Measurements from ENCODE around the gene CALN1.
"Not testable (repeated sequence)": the region's sequence is repeated elsewhere in the genome, so short reads cannot be mapped to it uniquely, and the experiment has no call there.

Gene CALN1

DNA sequence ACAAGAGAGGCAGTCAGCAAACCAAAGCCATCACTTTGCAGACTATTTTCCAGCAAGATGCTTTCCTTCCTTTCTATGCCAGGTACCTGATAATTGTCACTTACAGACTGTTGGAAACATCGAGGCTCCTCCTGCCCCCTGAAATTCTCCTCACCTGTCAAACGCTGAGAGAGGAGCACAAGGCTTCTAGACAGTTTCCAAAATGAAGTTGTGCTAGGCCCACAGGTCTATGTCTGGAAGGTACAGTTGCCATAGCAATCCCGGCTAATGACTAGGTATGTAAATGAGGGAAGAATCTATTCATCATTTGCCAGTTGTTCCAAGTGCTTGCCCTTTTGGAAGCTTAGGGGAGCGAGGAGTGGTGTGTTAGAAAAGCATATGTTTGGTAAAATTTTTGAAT, 334.4 kb downstream of the CALN1 start:
- in situ Hi-C loops (cut with HindIII; ENCODE audit: low pct_unique_long_range_greater_than_20kb, low sequenced_read_pairs) = no loop called here
- no peak for TF ChIP-seq JUND (IDR thresholded peaks at IDR 0.05; ENCODE audit: low read depth)
- DNase-seq (ENCODE audit: low read depth in 1 of 2, low spot score in 1 of 2) = no peak

DNA sequence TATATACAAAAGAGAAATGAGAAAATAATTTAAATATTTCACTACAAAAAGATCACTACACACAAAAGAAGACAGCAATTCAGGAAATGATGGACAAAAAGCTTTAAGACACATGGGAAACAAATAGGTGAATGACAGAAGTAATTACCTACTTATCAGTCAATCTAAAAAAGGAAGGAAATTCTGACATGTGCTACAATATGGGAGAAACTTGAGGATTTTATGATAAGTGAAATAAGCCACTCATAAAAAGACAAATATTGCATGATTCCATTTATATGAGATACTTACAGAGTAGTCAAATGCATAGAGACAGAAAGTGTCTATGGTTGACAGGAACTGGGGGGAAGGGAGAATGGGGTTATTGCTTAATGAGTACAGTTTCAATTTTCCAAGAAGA, 339.2 kb downstream of the CALN1 start:
- no peak for TF ChIP-seq JUND (IDR thresholded peaks at IDR 0.05; ENCODE audit: low read depth)
- in situ Hi-C loops (cut with HindIII; ENCODE audit: low pct_unique_long_range_greater_than_20kb, low sequenced_read_pairs) = no loop called here
- DNase-seq (ENCODE audit: low read depth in 1 of 2, low spot score in 1 of 2) = no peak

DNA sequence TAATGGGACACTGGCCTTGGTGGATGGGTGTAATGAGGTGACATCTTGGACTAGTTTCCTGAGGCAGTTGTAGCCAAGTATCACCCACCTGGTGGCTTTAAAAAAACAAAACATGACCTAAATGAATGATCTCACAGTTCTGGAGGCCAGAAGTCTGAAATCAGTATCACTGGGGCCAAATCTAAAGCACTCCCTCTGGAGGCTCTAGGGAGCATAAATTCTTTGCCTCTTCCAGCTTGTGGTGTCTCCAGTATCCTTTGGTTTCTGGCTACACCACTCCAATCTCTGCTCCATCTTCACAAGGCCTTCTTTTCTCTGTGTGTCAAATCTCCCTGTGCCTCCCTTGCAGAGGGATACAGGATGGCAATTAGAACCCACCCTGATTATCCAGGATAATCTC, 342.9 kb downstream of the CALN1 start:
- in situ Hi-C loops (cut with HindIII; ENCODE audit: low pct_unique_long_range_greater_than_20kb, low sequenced_read_pairs) = no loop called here
- DNase-seq (ENCODE audit: low read depth in 1 of 2, low spot score in 1 of 2) = peak in 1 of 2 experiments; percentile 38
- no peak for TF ChIP-seq JUND (IDR thresholded peaks at IDR 0.05; ENCODE audit: low read depth)

DNA sequence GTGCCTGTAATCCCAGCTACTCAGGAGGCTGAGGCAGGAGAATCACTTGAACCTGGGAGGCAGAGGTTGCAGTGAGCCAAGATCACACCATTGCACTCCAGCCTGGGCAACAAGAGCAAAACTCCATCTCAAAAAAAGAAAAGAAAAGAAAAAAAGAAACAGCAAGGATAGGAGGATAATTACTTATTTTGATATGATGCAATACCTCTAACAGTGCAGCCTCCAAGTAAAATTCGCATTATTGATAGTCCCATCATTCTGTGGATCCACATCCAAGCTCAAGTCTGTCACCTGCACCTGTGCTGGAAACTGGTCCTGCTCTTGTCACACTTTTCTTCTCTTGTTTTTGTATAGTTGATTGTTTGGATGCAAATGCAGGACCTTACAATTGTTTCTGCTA, 346.4 kb downstream of the CALN1 start:
- in situ Hi-C loops (cut with HindIII; ENCODE audit: low pct_unique_long_range_greater_than_20kb, low sequenced_read_pairs); DNase-seq (ENCODE audit: low read depth in 1 of 2, low spot score in 1 of 2): not testable (repeated sequence)

DNA sequence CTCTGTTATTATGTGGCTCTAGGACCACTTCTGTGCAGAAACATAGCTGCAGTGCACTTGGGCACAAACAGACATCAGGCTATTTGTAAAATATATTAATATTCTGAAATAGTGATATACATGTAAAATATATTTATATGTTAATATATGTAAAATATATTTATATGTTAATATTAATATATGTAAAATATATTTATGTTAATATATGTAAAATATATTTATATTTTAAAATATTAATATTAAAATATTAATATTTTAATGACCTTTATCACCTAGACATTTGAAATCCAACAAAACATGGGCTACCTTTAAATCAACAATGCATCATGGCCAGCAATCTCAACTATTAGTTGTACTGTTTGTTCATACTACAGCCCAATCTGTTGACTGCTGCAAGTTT, 347.2 kb downstream of the CALN1 start:
- DNase-seq (ENCODE audit: low read depth in 1 of 2, low spot score in 1 of 2) = no peak
- in situ Hi-C loops (cut with HindIII; ENCODE audit: low pct_unique_long_range_greater_than_20kb, low sequenced_read_pairs) = no loop called here
- TF ChIP-seq JUND (IDR thresholded peaks at IDR 0.05; ENCODE audit: low read depth) = no peak

DNA sequence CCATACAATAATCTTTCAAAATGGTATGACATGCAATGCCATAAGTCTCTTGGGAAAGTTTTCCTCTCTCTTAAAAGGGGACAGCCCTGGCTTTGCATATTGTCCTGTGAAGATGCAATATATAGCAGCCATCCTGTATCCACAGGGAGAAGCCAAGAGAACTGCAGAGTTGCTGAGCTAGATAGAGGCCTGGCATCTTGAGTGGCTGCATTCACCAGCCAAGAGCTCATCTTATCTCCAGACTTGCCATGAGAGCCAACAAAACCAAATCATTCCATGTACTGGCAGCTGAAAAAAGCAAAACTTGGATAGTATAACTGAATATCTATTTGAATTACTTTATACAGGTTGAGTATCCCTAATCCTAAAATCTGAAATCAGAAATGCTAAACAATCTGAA, 348.8 kb downstream of the CALN1 start:
- in situ Hi-C loops (cut with HindIII; ENCODE audit: low pct_unique_long_range_greater_than_20kb, low sequenced_read_pairs) = no loop called here
- DNase-seq (ENCODE audit: low read depth in 1 of 2, low spot score in 1 of 2) = no peak
- no peak for TF ChIP-seq JUND (IDR thresholded peaks at IDR 0.05; ENCODE audit: low read depth)

DNA sequence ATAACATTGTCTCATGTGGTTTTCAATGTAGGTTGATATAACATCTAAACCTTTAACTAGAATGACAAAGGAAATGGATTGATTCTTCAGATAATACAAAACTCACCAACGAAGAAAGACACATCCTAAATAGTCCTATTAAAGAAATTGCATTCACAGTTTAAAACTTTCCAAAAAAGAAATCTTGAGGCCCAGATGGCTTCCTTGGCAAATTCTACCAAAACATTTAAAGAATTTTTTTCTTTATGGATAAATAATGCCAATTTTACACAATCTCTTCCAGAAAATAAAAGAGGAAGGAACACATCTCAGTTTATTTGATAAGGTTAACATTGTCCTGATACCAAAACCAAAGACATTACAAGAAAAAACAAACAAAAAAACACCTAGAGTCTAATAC, 349.5 kb downstream of the CALN1 start:
- no peak for TF ChIP-seq JUND (IDR thresholded peaks at IDR 0.05; ENCODE audit: low read depth)
- in situ Hi-C loops (cut with HindIII; ENCODE audit: low pct_unique_long_range_greater_than_20kb, low sequenced_read_pairs) = no loop called here
- DNase-seq (ENCODE audit: low read depth in 1 of 2, low spot score in 1 of 2) = no peak

DNA sequence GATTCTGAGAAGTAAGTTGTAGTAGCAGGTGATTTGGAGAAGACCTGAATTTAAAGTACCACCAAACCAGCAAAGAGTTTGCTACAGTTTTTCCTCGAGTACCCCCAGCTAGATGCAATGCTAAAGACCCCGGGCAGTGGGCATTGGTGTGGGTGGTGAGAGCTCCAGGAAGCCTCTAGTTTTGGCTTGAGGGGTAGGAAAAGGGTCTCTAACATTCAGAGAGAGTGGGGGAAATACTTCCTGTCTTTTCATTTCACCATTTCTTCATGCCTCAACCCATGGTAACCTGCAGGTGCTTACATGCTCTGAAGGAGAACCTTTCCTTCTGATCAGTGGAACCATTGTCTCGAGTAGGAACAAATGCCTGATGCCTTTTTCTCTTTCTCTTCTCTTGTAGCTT, 352.2 kb downstream of the CALN1 start:
- in situ Hi-C loops (cut with HindIII; ENCODE audit: low pct_unique_long_range_greater_than_20kb, low sequenced_read_pairs) = no loop called here
- no peak for TF ChIP-seq JUND (IDR thresholded peaks at IDR 0.05; ENCODE audit: low read depth)
- no peak for DNase-seq (ENCODE audit: low read depth in 1 of 2, low spot score in 1 of 2)

DNA sequence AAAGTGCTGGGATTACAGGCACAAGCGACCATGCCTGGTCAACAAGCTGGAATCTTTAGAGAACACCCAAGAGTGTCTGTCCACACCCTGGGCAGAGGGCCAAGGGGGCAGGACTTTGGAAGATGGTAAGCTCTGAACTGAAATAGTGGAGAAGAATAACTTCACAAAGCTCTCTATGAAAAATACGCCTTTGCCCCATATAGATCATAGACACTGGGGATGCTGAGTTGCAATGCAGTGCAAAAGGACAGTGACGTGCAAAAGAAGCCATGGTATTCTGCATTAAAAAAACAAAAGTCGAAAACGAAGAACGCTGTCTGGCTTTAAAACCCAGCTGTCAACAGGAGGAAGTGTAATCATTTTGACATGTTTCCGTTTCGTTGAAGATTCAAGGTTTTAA, 353.6 kb downstream of the CALN1 start:
- in situ Hi-C loops (cut with HindIII; ENCODE audit: low pct_unique_long_range_greater_than_20kb, low sequenced_read_pairs) = no loop called here
- no peak for TF ChIP-seq JUND (IDR thresholded peaks at IDR 0.05; ENCODE audit: low read depth)
- DNase-seq (ENCODE audit: low read depth in 1 of 2, low spot score in 1 of 2) = no peak

DNA sequence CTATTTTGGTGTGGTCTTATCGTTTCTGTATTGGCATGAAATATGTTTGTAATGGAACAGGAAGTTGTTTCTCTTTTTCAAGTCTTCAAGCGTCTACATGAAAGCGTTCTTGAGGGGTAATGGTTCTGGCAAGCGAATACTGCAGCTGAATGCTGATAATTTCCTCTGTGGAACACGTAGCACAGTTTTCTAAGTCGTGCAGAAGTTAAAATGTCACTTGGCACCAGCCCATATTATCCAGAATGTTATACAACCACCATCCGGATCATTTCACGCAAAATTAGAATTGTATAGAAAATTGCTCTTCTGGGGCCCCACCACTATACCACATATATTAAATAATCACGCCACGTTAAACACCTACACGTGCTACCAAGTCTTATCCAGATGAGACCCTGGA, 354.3 kb downstream of the CALN1 start:
- no peak for TF ChIP-seq JUND (IDR thresholded peaks at IDR 0.05; ENCODE audit: low read depth)
- in situ Hi-C loops (cut with HindIII; ENCODE audit: low pct_unique_long_range_greater_than_20kb, low sequenced_read_pairs) = no loop called here
- DNase-seq (ENCODE audit: low read depth in 1 of 2, low spot score in 1 of 2) = no peak

DNA sequence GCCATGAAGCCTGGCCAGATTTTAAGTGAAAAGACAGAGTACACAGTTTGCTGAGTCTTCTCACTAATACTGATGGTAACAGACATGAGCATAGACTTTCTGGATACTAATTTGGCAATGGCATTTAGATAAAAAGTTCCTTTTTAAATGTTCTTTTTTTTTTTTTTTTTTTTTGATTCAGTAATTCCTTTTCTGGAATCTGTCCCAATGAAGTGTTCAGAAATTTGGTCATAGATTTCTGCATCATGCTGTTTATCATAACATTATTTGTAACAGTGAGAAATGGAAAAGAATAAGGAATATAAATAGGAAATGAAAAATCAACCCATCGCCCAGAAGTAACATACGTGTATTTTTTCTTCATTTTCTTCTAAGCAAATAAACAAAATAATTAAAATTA, 354.9 kb downstream of the CALN1 start:
- in situ Hi-C loops (cut with HindIII; ENCODE audit: low pct_unique_long_range_greater_than_20kb, low sequenced_read_pairs) = no loop called here
- no peak for TF ChIP-seq JUND (IDR thresholded peaks at IDR 0.05; ENCODE audit: low read depth)
- DNase-seq (ENCODE audit: low read depth in 1 of 2, low spot score in 1 of 2) = no peak

DNA sequence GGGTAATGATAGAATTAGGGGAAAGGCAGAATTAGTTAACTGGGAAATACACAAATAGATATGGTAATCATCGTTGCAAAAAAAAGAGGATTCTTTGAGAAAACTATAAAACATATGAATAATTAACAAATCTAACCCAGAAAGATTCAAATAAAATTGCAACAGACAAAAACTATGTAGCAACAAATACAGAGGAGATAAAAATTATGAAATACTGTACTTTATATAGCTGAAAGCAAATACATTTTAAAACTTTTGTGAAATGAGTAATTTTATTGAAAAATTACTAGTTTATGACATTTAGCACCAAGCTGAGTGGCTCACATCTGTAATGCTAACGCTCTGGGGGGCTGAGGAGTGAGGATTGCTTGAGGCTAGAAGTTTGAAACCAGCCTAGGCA, 356.7 kb downstream of the CALN1 start:
- no peak for DNase-seq (ENCODE audit: low read depth in 1 of 2, low spot score in 1 of 2)
- in situ Hi-C loops (cut with HindIII; ENCODE audit: low pct_unique_long_range_greater_than_20kb, low sequenced_read_pairs) = no loop called here
- TF ChIP-seq JUND (IDR thresholded peaks at IDR 0.05; ENCODE audit: low read depth) = no peak

DNA sequence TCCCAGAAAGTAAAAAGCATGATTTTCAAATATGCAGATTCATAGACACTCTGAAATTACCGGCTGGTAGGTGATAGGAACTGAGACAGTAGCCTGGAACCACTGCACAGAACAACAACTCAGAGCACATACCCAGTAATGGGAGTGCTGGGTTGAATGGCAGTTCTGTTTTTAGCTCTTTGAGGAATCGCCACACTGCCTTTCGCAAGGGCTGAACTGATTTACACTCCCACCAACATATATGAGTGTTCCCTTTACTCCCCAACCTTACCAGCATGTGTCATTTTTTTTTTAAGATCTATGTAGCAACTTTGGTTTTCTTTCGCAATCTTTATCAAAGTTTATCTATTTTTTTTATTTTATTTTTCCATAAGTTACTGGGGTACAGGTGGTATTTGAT, 358.8 kb downstream of the CALN1 start:
- TF ChIP-seq JUND (IDR thresholded peaks at IDR 0.05; ENCODE audit: low read depth) = no peak
- in situ Hi-C loops (cut with HindIII; ENCODE audit: low pct_unique_long_range_greater_than_20kb, low sequenced_read_pairs) = no loop called here
- no peak for DNase-seq (ENCODE audit: low read depth in 1 of 2, low spot score in 1 of 2)

DNA sequence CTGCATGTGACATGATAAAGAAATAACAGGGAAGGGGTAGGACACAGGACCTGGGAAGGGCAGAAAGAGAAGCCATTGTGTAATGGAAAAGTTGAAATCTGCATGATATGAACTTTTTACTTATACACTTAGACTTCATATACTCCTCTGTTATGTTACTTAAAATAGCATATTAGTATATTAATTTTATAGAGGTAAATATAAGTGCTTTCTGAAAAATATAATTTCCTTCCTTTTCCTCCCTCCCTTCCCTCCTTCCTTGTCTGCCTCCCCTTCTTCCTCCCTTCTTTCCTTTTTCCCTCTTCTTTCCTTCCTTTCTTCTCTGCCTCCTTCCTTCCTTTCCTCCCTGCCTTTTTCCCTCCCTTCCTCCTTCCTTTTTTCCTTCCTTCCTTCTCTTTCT, 363.7 kb downstream of the CALN1 start:
- no peak for DNase-seq (ENCODE audit: low read depth in 1 of 2, low spot score in 1 of 2)
- in situ Hi-C loops (cut with HindIII; ENCODE audit: low pct_unique_long_range_greater_than_20kb, low sequenced_read_pairs) = no loop called here
- TF ChIP-seq JUND (IDR thresholded peaks at IDR 0.05; ENCODE audit: low read depth) = no peak

DNA sequence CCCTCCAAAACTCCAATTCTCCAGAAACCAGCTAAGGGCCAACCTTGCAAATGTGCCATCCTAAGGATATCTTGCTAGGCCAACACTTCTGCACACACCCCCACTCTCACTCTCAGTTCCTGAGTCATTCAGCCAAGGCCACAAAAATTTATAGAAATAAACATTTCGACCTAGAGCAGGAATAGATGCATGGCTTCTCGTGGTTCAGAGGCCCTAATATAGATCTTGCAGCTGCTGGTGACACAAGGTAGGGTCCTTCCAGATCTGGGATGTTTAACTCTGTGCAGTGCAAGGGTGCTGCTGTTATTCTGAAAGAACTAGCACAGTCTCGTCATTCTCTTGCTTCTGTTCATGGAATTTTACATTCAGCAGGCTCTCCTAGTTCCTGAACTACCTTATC, 369.3 kb downstream of the CALN1 start:
- TF ChIP-seq JUND (IDR thresholded peaks at IDR 0.05; ENCODE audit: low read depth) = no peak
- in situ Hi-C loops (cut with HindIII; ENCODE audit: low pct_unique_long_range_greater_than_20kb, low sequenced_read_pairs) = no loop called here

More for the DNA sequence above, 369.3 kb downstream of the CALN1 start:
- DNase-seq (ENCODE audit: low read depth in 1 of 2, low spot score in 1 of 2) = no peak

Measured in T47D (cell line).